GM18868 (cell line): ENCODE results near the gene RAPGEF6.
"Not testable (repeated sequence)": the region's sequence is repeated elsewhere in the genome, so short reads cannot be mapped to it uniquely, and the experiment has no call there.

Experiments
- ATAC-seq: cut with Tn5 transposase; IDR thresholded peaks from one replicate; pipeline ENCODE4 v1.9.1; 2021; ENCODE audit warnings: mild to moderate bottlenecking, moderate library complexity; ENCODE audit not compliant: unreplicated experiment

Gene RAPGEF6

DNA sequence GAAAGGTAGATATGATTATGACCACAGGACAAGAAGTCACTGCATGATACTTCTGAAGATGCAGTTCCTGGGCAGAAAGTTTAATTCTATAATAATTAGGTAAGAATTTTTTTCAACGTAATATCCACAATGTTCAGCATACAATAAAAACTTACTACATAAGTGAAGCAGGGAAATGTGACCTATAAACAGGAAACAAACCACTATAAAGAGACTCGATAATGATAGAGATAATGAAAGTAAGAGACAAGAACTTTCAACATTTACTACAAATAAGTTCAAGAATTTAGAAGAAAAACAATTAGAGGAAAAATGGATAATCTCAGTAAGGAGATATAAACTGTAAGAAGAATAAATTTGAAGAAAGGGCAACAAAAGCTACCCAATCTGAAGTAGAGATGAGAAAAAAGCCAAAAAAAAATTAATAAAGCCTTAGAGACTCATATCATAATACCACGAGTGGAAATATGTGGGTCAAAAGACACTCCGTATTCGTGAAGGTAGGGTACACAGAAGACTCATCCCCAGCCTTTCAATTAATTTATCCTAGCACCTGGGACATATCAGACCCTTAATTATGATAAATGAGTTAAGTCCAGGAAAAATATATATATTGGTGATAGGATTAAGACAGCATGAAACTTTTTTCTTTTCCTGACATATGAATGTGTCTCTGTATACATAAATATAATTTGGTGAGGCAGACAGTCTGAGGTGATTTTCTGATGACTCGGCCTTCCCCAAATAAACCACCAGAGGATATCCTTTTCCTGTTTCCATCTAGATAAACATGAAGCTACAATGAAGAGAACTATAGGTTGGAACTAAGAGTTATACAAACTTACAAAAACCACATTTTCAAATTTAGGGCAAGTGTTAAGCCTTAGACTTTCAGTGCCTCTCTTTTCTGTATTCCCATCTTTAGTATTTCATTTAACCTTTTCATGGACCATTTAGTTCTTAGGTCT, 120.4 kb downstream of the RAPGEF6 start:
- peak; percentile 58 for ATAC-seq

DNA sequence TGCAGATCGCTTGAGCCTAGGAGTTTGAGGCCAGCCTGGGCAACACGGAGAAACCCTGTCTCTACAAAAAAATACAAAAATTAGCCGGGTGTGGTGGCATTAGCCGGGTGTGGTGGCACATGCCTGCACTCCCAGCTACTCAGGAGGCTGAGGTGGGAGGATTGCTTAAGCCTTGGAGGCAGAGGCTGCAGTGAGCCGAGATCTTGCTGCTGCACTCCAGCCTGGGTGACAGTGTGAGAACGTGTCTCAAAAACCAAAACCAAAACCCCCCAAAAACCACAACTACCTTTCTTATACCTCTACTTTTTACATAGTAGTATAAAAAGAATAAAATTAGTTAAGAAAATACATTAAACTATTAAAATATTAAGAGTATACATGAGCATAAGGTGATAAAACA, 121.2 kb downstream of the RAPGEF6 start:
- ATAC-seq: peak; percentile 56

DNA sequence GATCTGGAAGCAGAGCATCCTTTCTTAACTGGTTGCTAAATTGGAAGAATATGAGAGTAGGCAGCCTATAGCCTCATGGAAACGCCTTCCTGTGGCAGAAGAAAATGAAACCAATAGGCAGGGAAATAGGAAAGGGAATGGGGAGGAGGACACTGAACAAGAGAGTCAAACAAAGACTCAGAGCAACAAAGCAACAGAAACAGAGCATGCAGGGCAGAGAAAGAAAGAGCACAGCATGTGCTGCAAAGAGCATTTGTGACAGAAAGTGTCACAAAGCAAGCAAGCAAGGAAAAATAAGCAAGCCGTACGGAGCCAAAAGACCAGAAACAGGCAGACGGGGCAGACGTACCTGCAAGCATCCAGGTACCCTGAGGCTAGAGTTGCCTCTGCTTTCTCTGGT, 123.1 kb downstream of the RAPGEF6 start:
- ATAC-seq: no peak

DNA sequence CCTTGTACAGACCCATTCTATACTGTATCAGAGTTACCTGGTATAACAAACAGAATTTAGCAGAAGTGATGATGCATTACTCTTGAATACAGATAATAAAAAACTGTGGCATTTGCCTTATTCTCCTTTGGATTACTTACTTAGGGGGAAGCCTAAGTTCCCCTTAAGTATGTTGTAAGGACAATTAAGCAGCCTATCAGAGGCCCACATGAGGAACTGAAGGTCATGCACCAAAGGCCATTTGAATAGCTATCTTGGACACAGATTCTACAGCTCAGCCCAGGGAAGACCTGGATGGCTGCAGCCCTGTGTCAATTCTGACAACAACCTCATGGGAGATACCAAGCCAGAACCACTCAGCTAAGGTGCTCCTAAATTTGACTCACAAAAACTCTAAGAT, 125.2 kb downstream of the RAPGEF6 start:
- no peak for ATAC-seq

DNA sequence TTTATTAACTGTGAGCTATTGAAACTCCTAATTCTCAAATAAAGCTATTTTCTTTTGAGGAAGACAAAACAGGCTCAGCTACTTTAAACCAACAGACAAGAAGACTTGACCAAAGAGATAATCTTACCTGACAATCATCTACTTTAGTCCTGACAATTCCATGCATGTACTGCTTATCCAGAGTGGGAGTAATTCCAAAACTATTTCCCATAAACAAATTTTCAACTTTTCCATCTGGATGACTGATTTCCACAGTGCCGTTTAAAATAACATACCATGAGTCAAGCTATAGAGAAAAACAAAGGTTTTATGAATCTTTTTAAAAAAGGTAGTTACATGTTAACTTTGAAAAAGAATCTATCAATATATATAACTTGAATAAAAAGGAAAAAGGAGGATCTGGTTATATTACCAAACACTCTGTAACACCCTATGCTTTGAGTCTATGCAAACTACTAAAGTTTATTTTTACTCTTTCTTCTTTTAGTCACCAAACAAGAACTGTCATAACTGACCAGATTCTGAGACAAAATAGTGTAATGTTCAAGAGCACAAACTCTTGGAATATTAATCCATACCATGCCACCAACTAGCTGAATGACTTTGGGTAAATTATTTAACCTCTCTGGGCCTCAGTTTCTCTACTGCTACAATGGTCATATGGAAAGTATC, 129.7 kb downstream of the RAPGEF6 start:
- ATAC-seq: peak; percentile 43

DNA sequence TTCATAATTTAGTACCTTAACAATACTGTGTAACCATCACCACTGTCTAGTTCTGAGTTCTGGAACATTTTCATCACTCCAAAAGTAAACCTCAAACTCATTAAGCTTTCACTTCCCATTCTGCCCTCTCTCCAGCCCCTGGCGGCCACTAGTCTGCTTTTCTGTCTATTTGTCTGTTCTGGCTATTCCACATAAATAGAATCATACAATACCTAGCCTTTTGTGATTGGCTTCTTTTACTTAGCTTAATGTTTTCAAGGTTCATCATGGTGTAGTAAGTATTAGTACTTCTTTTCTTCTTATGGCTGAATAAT, 138.7 kb downstream of the RAPGEF6 start:
- peak; percentile 97 for ATAC-seq

DNA sequence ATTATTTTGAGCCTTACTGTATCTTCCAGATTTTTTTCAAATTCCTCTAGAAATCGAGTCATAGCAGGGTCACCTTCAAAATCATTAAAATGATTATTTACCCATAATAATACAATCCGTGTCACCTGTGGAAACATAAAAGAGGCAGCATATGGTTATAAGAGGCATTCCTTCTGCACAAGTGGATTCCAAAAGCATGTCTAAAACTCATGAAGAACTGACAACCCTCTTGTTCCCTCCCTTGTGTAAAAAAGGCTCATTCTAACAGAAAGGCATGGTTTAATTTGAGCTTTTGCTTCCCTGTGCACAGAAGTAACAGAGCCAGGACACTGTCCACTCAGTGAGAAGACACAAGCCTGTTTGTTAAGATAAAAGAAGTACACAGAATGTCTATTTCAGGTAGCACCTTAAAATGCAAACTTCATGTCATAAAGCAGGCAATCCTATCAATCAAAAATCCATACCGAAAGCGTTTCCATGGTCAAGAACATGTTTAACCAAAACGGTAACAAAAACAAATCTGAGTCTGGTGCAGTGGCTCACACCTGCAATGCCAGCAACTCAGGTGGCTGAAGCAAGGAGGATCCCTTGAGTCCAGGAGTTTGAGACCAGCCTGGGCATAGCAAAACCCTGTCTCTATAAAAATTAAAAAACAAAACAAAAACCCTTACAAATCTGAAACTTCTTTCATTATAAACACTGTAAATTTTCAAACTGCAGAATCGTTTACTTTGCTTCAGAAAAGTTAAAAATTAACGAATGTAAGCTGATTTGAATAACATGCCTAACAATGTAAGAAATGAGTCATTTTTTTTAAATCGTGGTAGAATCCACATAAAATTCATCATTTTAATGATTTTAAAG, 139.3 kb downstream of the RAPGEF6 start:
- no peak for ATAC-seq

DNA sequence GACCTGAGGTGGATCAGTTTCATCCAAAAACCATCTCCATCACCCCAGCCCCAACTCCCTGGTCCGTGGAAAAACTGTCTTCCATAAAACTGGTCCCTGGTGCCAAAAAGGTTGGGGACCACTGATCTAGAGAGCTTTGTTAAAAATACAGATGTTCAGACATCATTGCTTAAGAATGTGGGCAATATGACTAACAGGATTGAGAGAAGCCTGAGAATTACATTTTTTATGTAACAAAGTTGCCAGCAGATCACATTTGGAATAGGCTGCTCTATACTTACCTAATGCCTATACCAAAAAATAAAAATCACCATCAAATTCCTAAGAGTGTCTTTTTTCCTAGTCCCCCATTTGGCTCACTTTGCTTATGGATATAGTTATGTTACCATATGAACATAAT, 143.3 kb downstream of the RAPGEF6 start:
- no peak for ATAC-seq

DNA sequence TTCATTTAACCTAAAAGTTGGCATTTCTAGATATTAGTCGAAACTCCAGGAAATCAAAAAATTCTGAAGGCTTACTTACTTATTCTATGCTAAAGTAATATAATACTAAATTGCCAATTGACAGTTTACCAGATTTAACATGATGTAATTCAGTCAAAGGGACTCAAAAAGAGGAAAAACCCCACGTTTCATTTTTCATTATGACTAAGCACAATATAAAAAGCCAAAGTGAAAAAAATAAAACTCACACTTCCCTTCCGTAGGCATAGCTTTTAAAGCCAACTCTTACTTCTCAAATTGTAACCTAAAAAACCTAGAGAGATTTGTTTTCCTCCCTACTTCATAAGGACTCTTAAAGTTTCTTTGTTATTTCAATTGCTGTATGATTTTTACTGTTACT, 146.6 kb downstream of the RAPGEF6 start:
- ATAC-seq: peak; percentile 94

DNA sequence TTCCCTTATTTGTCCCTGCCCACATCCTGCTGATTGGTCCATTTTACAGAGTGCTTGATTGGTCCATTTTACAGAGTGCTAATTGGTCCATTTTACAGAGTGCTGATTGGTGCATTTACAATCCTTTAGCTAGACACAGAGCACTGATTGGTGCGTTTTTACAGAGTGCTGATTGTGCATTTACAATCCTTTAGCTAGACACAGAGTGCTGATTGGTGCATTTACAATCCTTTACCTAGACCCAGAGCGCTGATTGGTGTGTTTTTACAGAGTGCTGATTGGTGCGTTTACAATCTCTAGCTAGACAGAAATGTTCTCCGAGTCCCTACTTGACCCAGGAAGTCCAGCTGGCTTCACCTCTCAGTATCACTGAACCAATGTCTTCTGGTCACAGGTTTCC, 147.7 kb downstream of the RAPGEF6 start:
- not testable (repeated sequence) for ATAC-seq

DNA sequence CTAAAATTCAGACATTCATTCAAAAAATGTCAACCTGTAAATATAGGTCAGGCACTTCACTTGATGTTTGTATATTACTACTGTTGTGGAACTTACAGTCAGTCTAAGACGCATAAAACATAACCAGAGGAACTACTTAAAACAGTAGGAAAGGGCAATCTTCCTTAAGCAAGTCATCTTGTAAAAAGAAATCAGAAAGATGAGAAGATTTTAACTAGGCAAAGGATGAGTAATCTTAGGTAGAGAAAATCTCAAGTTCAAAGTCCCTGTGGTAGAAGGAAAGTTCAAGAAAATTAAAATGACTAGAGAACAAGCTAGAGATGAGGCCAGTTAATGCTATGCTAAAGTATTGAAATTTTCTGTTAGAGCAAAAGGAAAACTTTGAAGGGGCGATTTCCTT, 152.4 kb downstream of the RAPGEF6 start:
- ATAC-seq: no peak

DNA sequence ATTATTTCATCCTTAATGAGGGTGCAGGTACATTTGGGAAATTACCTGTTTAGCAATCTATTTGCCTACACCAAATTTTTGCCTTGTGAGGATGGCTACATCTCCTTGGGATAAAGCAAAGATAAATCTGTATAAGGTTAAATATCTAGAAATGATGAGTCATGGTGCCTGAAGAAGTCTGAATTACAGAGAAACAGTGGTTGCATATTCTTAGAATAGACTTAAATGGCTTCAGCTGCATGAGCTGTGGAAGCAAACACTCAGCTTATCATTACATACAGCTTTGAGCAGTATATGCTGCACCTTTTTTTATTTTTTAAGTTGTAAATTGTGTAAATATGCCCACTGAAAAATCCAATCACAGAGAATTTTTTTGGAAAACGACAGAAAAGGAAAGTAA, 153.5 kb downstream of the RAPGEF6 start:
- ATAC-seq: no peak

DNA sequence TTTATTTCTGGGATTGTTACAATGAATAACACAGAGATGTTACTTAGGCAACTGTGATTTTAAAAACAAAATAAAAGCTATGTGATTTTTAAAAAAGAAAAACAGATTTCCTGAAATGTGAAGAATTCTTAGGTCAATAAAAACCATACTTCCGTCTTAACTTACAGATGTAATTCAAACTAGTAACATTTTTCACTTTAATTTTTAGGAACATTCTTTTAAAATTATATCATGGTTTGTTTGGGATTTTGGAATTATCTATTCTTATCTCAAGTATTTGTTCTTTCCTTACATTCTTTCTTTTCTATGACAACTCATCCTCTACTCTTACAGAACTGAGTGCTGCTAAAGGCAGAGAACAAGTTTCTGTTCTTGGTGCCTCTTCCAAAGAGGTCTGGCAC, 159.5 kb downstream of the RAPGEF6 start:
- ATAC-seq: no peak

DNA sequence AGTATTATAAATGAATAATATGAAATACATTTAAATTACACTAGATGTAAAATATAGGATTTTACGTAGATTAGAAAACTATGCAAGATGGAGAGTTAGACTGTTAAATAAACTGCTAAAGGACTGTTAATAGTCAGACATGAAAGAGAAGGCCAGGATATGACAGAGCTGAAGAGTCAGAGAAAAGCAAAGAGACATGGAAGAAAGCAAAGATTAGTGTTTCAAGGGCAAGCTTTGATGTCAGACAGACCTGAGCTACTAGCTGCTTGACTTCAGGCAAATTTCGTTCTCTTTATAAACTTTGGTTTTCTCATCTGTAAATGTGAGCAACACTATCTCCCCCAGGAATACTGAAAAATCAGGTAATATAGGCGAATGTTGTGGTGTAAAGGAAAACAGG, 161.3 kb downstream of the RAPGEF6 start:
- ATAC-seq: no peak

DNA sequence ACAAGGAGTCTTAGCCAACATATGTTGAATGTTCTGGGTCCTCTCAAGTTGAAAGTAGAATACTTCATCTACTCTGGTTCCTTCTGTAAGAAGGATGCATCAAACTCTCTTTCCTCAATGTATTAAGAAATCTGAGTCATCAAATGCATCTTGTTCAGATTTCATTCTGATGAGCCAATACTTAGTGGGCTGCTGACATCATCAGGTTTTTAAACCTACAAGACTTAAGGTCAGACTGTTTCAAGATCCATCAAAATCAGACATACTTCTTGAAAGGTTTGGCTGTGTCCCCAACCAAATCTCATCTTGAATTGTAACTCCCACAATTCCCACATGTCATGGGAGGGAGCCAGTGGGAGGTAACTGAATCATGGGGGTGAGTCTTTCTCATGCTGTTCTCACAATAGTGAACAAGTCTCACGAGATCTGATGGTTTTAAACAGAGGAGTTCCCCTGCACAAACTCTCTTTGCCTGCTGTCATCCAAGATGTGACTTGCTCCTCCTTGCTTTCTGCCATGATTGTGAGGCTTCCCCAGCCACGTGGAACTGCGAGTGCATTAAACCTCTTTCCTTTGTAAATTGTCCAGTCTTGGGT, 168.8 kb downstream of the RAPGEF6 start:
- no peak for ATAC-seq

DNA sequence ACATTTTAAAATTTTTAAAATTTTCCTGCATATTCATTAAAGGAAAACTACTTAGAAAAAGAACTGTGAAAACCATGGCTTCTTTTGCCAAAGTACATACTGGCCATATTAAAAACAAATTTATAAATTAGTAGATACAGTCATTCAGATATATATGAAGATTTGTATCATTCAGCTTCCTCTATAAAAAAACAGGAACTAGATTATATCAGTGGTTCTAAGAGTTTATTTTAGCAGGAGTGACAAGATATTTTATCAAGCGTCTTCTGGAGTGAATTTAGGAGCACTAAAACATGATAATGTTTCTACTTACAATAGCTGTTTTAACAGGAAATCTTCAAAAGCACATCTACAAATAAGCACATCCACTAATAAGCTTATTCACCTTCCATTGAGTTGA, 171.4 kb downstream of the RAPGEF6 start:
- ATAC-seq: no peak

DNA sequence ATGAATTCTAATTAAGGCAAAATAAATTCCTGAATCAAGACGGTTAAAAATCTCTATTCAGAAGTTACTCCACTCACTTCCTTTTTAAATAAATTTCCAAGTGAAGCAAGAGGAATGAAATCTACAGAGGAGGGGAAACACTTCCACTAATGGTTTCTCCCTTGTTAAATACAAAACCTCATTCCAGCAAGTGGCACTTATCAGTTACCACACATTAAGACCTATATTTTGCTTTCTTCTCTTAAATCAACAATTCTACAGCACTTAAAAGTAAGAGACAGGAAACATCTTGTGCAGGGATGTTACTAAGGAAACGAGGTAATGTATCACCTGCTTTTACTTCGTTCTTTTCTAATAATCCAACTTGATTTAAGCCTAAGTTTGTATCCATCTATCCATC, 172.6 kb downstream of the RAPGEF6 start:
- ATAC-seq: no peak

DNA sequence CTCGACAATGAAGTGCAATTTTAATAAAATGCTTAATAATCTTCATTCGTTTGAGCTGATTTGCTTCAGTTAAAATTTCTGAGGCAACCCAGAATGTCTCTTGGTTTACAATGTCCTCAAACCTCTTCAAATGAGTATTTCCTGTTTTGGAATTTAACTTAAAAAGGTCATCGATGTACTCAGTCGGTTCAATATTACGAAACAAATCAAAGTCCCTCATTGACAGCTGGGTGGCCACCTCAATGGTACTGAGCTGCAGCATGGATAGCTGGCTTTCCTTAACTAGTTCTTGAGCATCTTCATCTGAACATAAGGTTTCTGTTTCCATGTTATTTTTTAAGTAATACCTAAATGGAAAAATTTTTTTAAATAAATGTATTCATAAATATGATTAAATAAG, 173.3 kb downstream of the RAPGEF6 start:
- no peak for ATAC-seq

DNA sequence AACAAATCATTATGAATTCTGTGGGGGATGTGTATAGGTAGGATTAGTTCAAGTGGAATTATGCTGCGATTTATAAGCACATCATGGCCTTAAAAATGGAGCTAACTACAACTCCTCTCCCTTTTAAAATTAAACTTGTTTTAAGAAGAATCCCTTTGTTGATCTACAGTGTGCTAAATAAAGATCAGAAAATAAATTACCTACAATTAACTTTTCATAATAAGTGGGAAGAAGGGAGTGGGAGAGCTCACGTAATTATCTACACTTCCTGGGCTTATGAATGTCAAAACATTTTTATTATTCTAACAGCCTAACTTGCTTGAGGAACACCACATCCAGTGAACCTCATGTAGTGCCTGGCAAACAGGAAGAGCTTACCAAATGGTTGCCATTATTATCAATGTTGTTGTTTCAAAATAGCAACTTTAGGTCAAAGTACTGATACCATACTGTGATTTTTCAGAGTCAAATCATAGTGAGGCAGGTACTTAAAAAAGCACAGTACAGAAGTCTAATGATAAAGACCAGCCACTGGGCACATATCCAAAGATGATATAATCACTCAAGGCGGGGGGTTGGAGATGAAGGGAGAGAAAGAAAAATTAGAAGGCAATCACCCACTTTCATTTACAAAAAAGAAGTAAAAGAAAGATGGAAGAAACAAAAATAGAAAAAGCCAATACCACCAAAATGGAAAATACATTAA, 174.0 kb downstream of the RAPGEF6 start:
- no peak for ATAC-seq

DNA sequence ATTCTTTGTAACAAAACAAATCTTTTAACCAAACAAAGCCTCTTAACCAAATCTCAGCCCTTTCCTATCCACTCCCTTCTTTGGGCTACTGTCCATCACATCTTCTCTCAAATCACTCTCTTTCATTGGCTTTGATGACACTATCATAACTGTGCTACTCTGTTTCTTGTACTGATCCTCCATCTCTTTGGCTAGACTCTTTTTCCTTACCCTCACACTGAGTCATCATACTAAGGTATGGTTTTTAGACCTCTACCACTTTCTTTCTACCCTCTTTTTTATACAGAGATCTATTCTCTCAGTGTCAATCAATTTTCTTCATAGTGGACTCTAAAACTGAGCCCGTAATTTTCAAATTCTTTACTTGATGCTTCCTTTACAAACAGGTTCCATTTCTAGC, 174.9 kb downstream of the RAPGEF6 start:
- no peak for ATAC-seq
